GM10847 (cell line): ENCODE measurements around the gene COPG1.
A peak's percentile ranks its signal among the peaks of the same experiment; 100 is the strongest.

Experiments used
- POLR2A ChIP-seq: IDR thresholded peaks from 2 replicates; pipeline ENCODE4 v1.6.1; 2011; ENCODE audit not compliant: insufficient read length; ENCODE audit errors: extremely low read depth

COPG1 gene

DNA sequence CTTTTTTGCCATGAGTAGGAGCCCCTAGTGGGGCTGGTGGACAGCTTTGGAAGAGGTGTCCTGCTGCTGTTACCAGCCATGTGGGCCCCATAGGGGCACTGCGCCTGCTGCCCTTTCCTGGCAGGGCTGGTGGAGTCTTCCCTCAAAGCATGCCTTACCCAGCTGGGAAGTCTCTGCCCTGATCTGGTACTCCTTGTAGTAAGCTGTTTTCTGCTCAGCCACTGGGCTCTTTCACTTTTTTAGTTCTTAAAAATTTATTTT is 55.5 kb downstream of the COPG1 start:
- TF ChIP-seq POLR2A: no peak

- TF ChIP-seq POLR2A: peak; percentile 22
These were observed 56.2 kb downstream of the COPG1 start for GRCh38 chr3:129305592-129306091.

DNA sequence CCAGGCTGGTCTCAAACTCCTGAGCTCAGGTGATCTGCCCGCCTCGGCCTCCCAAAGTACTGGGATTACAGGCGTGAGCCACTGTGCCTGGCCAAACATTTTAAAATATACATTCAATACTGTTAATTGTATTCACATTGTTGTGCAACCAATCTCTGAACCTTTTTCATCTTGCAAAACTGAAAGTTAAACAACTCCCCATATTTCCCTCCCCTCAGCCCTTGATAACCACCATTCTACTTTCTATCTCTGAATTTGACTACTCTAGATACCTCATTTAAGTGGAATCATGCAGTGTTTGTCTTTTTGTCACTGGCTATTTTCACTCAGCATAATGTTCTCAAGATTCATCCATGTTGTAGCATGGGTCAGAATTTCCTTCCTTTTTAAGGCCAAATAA is 59.2 kb downstream of the COPG1 start:
- no peak for TF ChIP-seq POLR2A

GRCh38 chr3:129310111-129311011 is 61.0 kb downstream of the COPG1 start:
- TF ChIP-seq POLR2A: no peak

- TF ChIP-seq POLR2A: no peak
These were observed 61.9 kb downstream of the COPG1 start for GRCh38 chr3:129311054-129311902.

GRCh38 chr3:129312021-129312639 is 62.7 kb downstream of the COPG1 start:
- TF ChIP-seq POLR2A: no peak

- no peak for TF ChIP-seq POLR2A
These were observed 63.4 kb downstream of the COPG1 start for GRCh38 chr3:129312671-129313414.

- TF ChIP-seq POLR2A: no peak
These were observed 63.9 kb downstream of the COPG1 start for GRCh38 chr3:129313415-129313664.

DNA sequence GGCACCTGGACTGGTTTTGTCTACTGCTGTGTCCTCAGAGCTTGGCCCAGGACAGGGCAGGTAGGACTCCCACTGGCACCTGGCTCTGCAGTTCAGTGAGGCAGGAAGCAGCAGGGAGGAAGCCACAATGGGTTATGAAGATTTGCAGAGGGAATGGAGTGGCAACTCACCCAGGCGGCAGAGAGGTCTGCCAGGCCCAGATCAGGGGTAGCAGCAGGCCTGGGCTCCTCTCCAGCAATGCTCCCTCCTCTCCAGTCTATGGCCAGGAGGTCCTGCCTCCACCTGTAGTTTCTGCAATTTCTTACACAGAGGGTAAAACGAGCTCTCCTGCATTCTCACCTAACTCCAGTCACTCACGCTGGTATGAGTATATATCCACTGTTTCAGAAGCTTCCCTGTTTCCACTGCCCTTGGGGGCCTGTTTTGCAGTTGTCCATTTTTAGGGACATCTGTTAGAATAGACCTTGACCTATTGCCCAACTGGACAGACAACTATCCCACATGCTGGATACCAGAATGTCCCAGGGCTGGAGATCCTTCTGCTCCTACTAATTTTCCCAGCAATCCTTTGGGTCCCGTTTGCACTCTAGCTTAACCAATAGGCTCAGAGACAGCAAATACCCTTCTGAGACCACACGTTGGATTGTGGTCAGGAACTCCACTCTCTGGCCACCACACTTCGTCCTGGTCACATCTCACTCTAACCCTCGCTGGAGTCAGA is 64.4 kb downstream of the COPG1 start:
- TF ChIP-seq POLR2A: no peak

DNA sequence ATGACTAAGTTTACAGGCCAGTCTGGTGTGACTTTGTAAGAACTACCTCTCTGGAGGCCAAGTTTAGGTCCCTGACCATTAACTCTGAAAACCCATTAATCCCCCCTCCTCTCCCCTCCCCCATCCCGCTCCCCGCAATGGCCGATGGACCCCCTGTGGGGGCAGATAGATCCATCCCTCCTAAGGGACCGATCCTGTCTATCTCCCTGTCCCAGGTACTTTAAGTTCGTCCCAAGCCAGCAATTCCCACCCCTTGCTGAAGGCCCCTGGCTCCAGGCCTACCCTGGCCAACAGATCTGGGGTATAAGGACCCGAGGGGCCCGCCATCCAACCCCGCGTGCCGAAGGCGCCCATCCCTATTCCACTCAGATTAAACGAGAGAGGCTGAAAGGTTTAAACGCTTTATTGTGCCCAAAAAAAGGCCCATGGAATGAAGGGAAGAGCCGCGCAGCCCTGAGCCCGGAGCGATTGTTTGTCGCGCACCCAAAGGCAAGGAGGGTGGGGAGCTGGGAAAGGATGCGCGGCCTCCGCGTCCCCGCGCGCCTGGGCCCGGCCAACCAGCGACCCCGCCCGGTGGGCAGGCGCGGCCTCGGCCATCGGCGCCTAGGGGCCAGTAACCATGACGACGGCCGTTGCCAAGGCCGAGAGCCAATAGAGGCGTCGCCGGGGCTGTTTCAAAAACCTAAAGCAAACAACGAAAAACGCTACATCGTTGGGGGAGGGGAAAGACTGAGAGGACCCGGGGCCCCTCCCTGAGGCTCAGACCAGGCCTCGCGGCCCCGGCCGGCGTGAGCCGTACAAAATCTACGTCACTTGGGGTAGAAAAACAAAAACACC is 65.2 kb downstream of the COPG1 start:
- no peak for TF ChIP-seq POLR2A

- no peak for TF ChIP-seq POLR2A
These were observed 66.0 kb downstream of the COPG1 start for GRCh38 chr3:129315223-129315997.

DNA sequence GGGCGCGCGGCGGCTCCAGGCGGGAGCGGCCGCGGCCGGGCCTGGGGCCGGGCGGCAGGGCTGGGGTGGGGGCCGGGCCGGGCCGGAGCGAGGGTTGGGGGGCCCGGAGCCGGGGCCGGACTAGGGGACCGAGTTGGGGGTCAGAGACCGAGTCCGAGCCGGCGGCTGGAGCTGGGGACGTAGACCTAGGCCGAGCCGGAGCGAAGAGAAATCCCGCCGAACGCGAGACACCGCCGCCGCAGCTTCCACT is 66.5 kb downstream of the COPG1 start:
- TF ChIP-seq POLR2A: peak; percentile 98

DNA sequence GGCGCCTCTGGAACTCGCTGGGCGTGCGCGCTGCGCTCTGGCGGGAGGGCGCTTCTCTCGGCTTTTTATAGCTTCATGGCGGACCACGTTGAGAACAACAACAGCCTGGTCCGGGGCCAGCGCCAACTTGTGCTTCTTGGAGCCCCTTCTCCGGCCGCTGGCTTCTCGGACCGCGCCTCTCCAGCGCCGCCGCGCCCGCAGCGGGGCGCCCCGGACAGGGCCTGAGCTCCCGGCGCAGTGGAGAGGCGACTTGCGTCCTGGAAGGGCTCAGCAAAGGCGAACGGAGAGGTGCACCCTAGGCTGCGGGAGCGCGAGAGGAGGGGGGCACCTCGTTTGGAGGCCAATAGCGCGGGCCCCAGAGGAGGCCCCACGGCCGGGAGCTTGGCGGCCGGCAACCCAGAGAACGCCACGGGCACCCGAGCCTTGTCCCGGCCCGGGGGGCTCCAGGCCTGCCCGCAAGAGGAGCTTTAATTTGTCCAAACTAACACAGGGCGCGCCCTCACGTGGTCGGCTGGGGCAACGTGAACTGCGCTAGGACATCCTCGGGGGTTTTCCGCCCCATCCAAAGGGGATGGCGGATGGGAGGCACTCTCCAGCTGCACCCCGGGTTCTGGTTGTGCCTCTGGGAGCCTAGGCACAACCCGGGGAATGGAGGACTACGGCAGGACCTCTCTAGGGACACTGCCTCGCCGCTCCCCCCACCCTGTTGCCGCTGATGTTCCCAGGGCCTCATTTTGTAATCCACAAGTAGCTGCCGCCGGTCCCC is 67.0 kb downstream of the COPG1 start:
- TF ChIP-seq POLR2A: no peak
